ENCODE measurements around the gene GSDME.
A peak's percentile ranks its signal among the peaks of the same experiment; 100 is the strongest.

The GSDME gene

DNA sequence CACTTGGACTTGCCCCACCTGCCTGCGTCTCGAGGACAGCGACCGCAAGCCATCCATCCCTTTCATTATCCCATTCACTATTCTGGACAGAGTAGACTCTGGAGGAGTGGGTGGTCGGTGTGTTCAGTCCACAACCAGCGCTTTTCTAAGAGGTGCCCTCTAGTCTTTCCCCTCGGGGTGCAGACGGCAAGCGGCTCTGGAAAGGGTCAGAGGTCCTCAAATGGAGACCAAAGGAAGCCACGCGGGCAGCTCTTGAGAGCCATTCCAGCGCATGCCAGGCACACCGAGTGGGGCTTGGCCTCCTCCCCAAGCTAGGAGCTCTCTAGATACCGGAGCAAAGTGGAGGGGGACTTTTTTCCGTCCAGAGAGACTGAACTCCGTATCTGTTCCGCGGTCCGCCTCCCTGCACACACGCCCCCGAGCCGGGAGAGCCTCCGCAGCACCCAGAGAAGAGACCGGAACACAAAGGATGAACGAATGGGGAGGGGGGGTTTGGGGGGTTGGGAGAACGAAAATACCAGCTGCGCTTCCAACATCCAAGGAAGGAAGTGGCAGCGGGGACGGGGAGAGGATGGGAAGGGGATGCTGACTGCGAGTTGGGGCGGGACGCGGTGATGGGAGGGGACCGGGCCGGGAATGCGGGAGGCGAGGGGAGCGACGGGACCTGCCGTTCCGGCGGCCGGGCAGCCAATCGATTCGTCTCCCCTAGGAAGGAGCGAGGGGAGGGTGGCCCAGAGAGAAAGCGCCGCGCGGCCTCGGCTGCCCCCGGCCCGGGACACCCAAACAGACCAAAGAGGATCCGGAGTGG is 515 bp downstream of the GSDME start:
- H3K4me1 ChIP-seq (ENCODE audit: control insufficient read depth in 2 of 2, insufficient read depth in 2 of 2, low read length in 2 of 2), result peaks cover 2 to 4% of the 10 kb centered on the region in 2 donors
- peak overlapping the region in 1 of 2 donors; percentile 69 for H3K9ac ChIP-seq (ENCODE audit: low read depth in 1 of 2, low read length in 2 of 2)
- H3K27ac ChIP-seq (ENCODE audit: low read depth in 2 of 2, low read length in 2 of 2), result no peak overlapping the region
- H3K36me3 ChIP-seq (ENCODE audit: control insufficient read depth in 2 of 2, insufficient read depth in 2 of 2, low read length in 2 of 2), result no peaks in the 10 kb centered on the region
- H3K27me3 ChIP-seq (ENCODE audit: control insufficient read depth in 2 of 2, insufficient read depth in 2 of 2, low read length in 2 of 2), result peaks cover 14 to 48% of the 10 kb centered on the region in 2 donors
- no peaks in the 10 kb centered on the region for H3K9me3 ChIP-seq (ENCODE audit: control insufficient read depth in 2 of 2, low read length in 2 of 2)
- peak overlapping the region; percentile 60 to 61 for H3K4me3 ChIP-seq (ENCODE audit: low read length in 2 of 2)

DNA sequence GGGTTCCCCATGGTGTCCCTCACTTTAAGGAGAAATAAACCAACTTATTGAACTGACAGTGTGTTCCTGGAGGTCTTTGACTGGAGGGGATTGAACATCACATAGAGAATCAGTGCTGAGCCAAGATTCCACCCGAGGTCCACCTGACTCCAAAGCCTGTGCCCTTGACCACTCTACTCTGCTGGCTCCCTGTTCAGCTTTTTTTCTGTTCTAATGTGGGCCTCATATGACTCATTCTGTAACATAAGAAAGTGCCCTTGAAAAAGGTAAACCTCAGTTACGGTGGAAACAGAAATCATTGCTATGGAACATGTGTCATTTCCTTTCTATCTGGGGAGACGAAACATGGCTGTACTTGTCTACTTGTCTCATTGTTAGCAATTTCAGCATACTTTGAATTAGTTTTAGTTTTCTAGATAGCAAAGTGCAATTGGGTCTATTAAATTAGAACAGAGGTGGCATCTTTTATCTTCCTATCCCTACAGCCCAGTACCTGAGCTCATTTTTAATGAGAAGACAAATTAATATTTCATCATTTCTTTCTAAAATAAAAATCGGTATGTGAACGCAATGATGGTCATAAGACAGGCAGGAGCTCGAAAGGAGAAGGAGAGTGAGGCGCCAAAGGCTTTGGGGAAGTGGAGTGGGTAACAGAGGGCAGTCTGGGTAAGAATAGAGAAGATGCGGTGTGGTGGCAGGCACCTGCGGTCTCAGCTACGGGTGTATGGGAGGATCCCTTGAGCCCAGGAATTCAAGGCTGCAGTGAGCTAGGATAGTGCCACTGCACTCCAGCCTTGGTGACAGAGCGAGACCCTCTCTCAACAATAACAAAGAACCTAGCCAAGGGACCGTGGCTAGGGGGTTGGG is 1.5 kb downstream of the GSDME start:
- no peaks in the 10 kb centered on the region for H3K36me3 ChIP-seq (ENCODE audit: control insufficient read depth in 2 of 2, insufficient read depth in 2 of 2, low read length in 2 of 2)
- H3K4me1 ChIP-seq (ENCODE audit: control insufficient read depth in 2 of 2, insufficient read depth in 2 of 2, low read length in 2 of 2), result peaks cover 2 to 4% of the 10 kb centered on the region in 2 donors
- no peaks in the 10 kb centered on the region for H3K9me3 ChIP-seq (ENCODE audit: control insufficient read depth in 2 of 2, low read length in 2 of 2)
- H3K27ac ChIP-seq (ENCODE audit: low read depth in 2 of 2, low read length in 2 of 2), result no peak overlapping the region
- no peak overlapping the region for H3K4me3 ChIP-seq (ENCODE audit: low read length in 2 of 2)
- no peak overlapping the region for H3K9ac ChIP-seq (ENCODE audit: low read depth in 1 of 2, low read length in 2 of 2)
- H3K27me3 ChIP-seq (ENCODE audit: control insufficient read depth in 2 of 2, insufficient read depth in 2 of 2, low read length in 2 of 2), result peaks cover 14 to 42% of the 10 kb centered on the region in 2 donors

- H3K4me1 ChIP-seq (ENCODE audit: control insufficient read depth in 2 of 2, insufficient read depth in 2 of 2, low read length in 2 of 2), result peaks cover 2 to 4% of the 10 kb centered on the region in 2 donors
- peaks cover 14 to 38% of the 10 kb centered on the region in 2 donors for H3K27me3 ChIP-seq (ENCODE audit: control insufficient read depth in 2 of 2, insufficient read depth in 2 of 2, low read length in 2 of 2)
- H3K27ac ChIP-seq (ENCODE audit: low read depth in 2 of 2, low read length in 2 of 2), result no peak overlapping the region
- H3K9ac ChIP-seq (ENCODE audit: low read depth in 1 of 2, low read length in 2 of 2), result no peak overlapping the region
- no peaks in the 10 kb centered on the region for H3K36me3 ChIP-seq (ENCODE audit: control insufficient read depth in 2 of 2, insufficient read depth in 2 of 2, low read length in 2 of 2)
- H3K9me3 ChIP-seq (ENCODE audit: control insufficient read depth in 2 of 2, low read length in 2 of 2), result no peaks in the 10 kb centered on the region
- no peak overlapping the region for H3K4me3 ChIP-seq (ENCODE audit: low read length in 2 of 2)
Observed at GRCh38 chr7:24754906-24755506, 2.3 kb downstream of the GSDME start.

- Histone ChIP-seq H3K9me3 (ENCODE audit: control insufficient read depth in 2 of 2, low read length in 2 of 2) (no peaks in the 10 kb centered on the region), H3K9ac (ENCODE audit: low read depth in 1 of 2, low read length in 2 of 2) (no peak overlapping the region), H3K4me1 (ENCODE audit: control insufficient read depth in 2 of 2, insufficient read depth in 2 of 2, low read length in 2 of 2) (no peaks in the 10 kb centered on the region), H3K4me3 (ENCODE audit: low read length in 2 of 2) (no peak overlapping the region), H3K27me3 (ENCODE audit: control insufficient read depth in 2 of 2, insufficient read depth in 2 of 2, low read length in 2 of 2) (peaks cover 5 to 20% of the 10 kb centered on the region in 2 donors), H3K27ac (ENCODE audit: low read depth in 2 of 2, low read length in 2 of 2) (no peak overlapping the region), H3K36me3 (ENCODE audit: control insufficient read depth in 2 of 2, insufficient read depth in 2 of 2, low read length in 2 of 2) (no peaks in the 10 kb centered on the region)
Observed at GRCh38 chr7:24752073-24752800, 5.0 kb downstream of the GSDME start.

- no peak overlapping the region for H3K9ac ChIP-seq (ENCODE audit: low read depth in 1 of 2, low read length in 2 of 2)
- no peaks in the 10 kb centered on the region for H3K9me3 ChIP-seq (ENCODE audit: control insufficient read depth in 2 of 2, low read length in 2 of 2)
- peaks cover 5 to 15% of the 10 kb centered on the region in 2 donors for H3K27me3 ChIP-seq (ENCODE audit: control insufficient read depth in 2 of 2, insufficient read depth in 2 of 2, low read length in 2 of 2)
- H3K36me3 ChIP-seq (ENCODE audit: control insufficient read depth in 2 of 2, insufficient read depth in 2 of 2, low read length in 2 of 2), result no peaks in the 10 kb centered on the region
- H3K4me1 ChIP-seq (ENCODE audit: control insufficient read depth in 2 of 2, insufficient read depth in 2 of 2, low read length in 2 of 2), result no peaks in the 10 kb centered on the region
- H3K27ac ChIP-seq (ENCODE audit: low read depth in 2 of 2, low read length in 2 of 2), result no peak overlapping the region
- no peak overlapping the region for H3K4me3 ChIP-seq (ENCODE audit: low read length in 2 of 2)
Observed at GRCh38 chr7:24751484-24751883, 5.8 kb downstream of the GSDME start.

DNA sequence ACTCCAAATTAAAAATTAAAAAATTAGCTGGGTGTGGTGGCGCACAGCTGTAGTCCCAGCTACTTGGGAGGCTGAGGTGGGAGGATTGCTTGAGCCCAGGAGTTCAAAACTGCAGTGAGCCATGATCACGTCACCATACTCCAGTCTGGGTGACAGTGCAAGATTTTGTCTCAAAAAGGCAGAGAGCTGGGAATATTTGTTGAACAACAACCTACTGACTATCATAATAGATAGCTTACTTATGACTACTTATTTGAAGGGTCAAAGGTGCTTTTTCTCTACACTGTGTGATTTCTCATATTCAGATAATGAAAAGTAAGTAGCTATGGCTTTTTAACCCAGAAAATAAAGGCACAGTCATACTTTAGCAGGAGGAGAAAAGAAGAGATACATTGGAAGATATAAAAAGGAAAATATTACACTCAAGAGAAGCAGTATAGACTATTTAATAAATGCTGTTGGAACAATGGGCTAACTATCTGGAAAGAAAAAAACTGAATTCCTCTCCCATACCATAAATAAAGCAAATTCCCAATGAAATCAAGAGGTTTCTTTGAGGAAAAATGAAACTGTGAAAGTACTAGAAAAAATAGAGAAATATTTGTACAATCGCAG is 6.7 kb downstream of the GSDME start:
- H3K4me3 ChIP-seq (ENCODE audit: low read length in 2 of 2), result no peak overlapping the region
- no peaks in the 10 kb centered on the region for H3K36me3 ChIP-seq (ENCODE audit: control insufficient read depth in 2 of 2, insufficient read depth in 2 of 2, low read length in 2 of 2)
- peaks cover 5 to 6% of the 10 kb centered on the region in 2 donors for H3K27me3 ChIP-seq (ENCODE audit: control insufficient read depth in 2 of 2, insufficient read depth in 2 of 2, low read length in 2 of 2)
- H3K27ac ChIP-seq (ENCODE audit: low read depth in 2 of 2, low read length in 2 of 2), result no peak overlapping the region
- no peaks in the 10 kb centered on the region for H3K9me3 ChIP-seq (ENCODE audit: control insufficient read depth in 2 of 2, low read length in 2 of 2)
- no peak overlapping the region for H3K9ac ChIP-seq (ENCODE audit: low read depth in 1 of 2, low read length in 2 of 2)
- H3K4me1 ChIP-seq (ENCODE audit: control insufficient read depth in 2 of 2, insufficient read depth in 2 of 2, low read length in 2 of 2), result no peaks in the 10 kb centered on the region

DNA sequence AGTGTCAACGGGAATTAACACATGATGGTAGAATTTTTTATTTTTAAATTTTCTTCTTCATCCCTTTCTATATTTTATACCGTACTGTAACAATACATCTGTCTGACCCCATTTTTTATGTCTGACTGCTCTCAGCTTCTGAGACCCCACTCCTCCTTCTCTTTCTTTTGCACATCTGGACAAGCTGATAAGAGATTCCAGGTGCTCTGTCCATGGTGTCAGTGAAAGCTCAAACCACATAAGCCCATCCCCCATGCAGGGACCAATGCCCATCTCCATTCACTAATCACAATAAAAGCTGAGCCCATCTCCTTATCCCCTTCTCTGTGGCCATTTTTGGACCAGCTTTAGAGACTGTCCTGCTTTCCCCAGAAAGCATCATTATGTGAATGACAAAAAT is 8.7 kb downstream of the GSDME start:
- Histone ChIP-seq H3K36me3 (ENCODE audit: control insufficient read depth in 2 of 2, insufficient read depth in 2 of 2, low read length in 2 of 2) (no peaks in the 10 kb centered on the region), H3K4me3 (ENCODE audit: low read length in 2 of 2) (no peak overlapping the region), H3K9ac (ENCODE audit: low read depth in 1 of 2, low read length in 2 of 2) (no peak overlapping the region), H3K9me3 (ENCODE audit: control insufficient read depth in 2 of 2, low read length in 2 of 2) (no peaks in the 10 kb centered on the region), H3K27me3 (ENCODE audit: control insufficient read depth in 2 of 2, insufficient read depth in 2 of 2, low read length in 2 of 2) (peaks cover 0 to 2% of the 10 kb centered on the region in 2 donors), H3K4me1 (ENCODE audit: control insufficient read depth in 2 of 2, insufficient read depth in 2 of 2, low read length in 2 of 2) (no peaks in the 10 kb centered on the region), H3K27ac (ENCODE audit: low read depth in 2 of 2, low read length in 2 of 2) (no peak overlapping the region)

DNA sequence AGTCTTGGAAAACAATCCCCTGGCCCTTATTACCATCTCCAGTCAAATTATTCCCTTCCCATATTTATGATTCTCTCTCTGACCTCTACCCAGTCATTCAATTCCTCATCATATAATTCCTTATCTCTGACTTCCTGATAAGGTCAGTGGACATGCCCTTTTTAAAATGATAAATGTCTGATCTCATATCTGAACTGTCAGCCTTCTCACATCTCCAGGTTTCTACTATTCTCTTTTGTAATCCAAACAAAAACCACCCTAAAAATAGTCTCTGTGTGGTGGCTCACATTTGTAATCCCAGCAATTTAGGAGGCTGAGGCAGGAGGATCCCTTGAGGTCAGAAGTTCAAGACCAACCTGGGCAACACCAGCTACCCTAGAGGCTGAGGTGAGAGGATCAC is 11.9 kb downstream of the GSDME start:
- Histone ChIP-seq H3K9ac (ENCODE audit: low read depth in 1 of 2, low read length in 2 of 2) (no peak overlapping the region), H3K9me3 (ENCODE audit: control insufficient read depth in 2 of 2, low read length in 2 of 2) (no peaks in the 10 kb centered on the region), H3K4me3 (ENCODE audit: low read length in 2 of 2) (no peak overlapping the region), H3K27ac (ENCODE audit: low read depth in 2 of 2, low read length in 2 of 2) (no peak overlapping the region), H3K27me3 (ENCODE audit: control insufficient read depth in 2 of 2, insufficient read depth in 2 of 2, low read length in 2 of 2) (no peaks in the 10 kb centered on the region), H3K36me3 (ENCODE audit: control insufficient read depth in 2 of 2, insufficient read depth in 2 of 2, low read length in 2 of 2) (no peaks in the 10 kb centered on the region), H3K4me1 (ENCODE audit: control insufficient read depth in 2 of 2, insufficient read depth in 2 of 2, low read length in 2 of 2) (no peaks in the 10 kb centered on the region)

DNA sequence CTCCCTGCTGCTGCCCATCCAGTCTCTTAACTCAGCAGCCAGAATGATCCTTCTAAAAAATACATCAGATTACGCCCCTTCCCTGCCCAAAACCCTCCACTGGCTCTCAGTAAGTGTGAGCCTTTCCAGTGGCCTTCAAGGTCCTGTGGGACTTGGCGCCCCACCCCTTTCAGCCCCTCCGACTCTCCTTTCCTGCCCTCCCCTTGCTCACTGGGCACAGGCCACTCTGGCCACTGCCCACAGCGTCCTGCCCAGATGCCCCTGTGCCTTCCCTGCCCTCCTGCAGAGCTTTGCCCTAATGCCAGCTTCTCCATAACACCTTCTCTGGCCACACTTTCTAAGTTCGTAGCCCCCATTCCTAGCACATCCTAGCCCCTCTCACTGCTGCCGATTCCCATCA is 13.8 kb downstream of the GSDME start:
- no peak overlapping the region for H3K27ac ChIP-seq (ENCODE audit: low read depth in 2 of 2, low read length in 2 of 2)
- no peak overlapping the region for H3K9ac ChIP-seq (ENCODE audit: low read depth in 1 of 2, low read length in 2 of 2)
- H3K36me3 ChIP-seq (ENCODE audit: control insufficient read depth in 2 of 2, insufficient read depth in 2 of 2, low read length in 2 of 2), result no peaks in the 10 kb centered on the region
- H3K9me3 ChIP-seq (ENCODE audit: control insufficient read depth in 2 of 2, low read length in 2 of 2), result no peaks in the 10 kb centered on the region
- H3K27me3 ChIP-seq (ENCODE audit: control insufficient read depth in 2 of 2, insufficient read depth in 2 of 2, low read length in 2 of 2), result no peaks in the 10 kb centered on the region
- H3K4me3 ChIP-seq (ENCODE audit: low read length in 2 of 2), result no peak overlapping the region
- no peaks in the 10 kb centered on the region for H3K4me1 ChIP-seq (ENCODE audit: control insufficient read depth in 2 of 2, insufficient read depth in 2 of 2, low read length in 2 of 2)

Data from mucosa of rectum (tissue), 2 donors.